Esophagus muscularis mucosa (tissue), 4 donors: ENCODE data around the gene USP4.

Experiments
- EP300 ChIP-seq: sonication (generic); formaldehyde crosslinking; IDR thresholded peaks from one replicate; pipeline ENCODE4 v1.6.1; 2017; ENCODE audit warnings: antibody characterized with exemption
- POLR2A ChIP-seq: fragments of 450-650 bp; IDR thresholded peaks from one replicate; pipeline ENCODE4 v1.6.1; 2017; ENCODE audit warnings: antibody characterized with exemption, moderate library complexity, mild to moderate bottlenecking, low read depth
- POLR2AphosphoS5 ChIP-seq, 2 donors: sonication (generic); formaldehyde crosslinking; IDR thresholded peaks; one replicate each; pipeline ENCODE4 v1.6.1; 2017; ENCODE audit warnings: antibody characterized with exemption in 2 of 2
- TF ChIP-seq, protein P1 (sequence below), 3 experiments: fragments of 200-600 bp in 2 of 3; fragments of 450-650 bp in 1 of 3; sonication (generic) in 2 of 3; IDR thresholded peaks; one replicate each; pipeline ENCODE4 v1.5.1; 2017 to 2019; ENCODE audit warnings: antibody characterized with exemption in 3 of 3, mild to moderate bottlenecking in 2 of 3, moderate library complexity in 1 of 3

GRCh38 chr3:49327485-49327884 lies 12.4 kb downstream of the USP4 start:
- TF ChIP-seq, protein P1, sequence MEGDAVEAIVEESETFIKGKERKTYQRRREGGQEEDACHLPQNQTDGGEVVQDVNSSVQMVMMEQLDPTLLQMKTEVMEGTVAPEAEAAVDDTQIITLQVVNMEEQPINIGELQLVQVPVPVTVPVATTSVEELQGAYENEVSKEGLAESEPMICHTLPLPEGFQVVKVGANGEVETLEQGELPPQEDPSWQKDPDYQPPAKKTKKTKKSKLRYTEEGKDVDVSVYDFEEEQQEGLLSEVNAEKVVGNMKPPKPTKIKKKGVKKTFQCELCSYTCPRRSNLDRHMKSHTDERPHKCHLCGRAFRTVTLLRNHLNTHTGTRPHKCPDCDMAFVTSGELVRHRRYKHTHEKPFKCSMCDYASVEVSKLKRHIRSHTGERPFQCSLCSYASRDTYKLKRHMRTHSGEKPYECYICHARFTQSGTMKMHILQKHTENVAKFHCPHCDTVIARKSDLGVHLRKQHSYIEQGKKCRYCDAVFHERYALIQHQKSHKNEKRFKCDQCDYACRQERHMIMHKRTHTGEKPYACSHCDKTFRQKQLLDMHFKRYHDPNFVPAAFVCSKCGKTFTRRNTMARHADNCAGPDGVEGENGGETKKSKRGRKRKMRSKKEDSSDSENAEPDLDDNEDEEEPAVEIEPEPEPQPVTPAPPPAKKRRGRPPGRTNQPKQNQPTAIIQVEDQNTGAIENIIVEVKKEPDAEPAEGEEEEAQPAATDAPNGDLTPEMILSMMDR (IDR thresholded peaks at IDR 0.05) = peak in 1 of 3 experiments; percentile 10
- TF ChIP-seq POLR2AphosphoS5 (IDR thresholded peaks at IDR 0.05) (no peak), POLR2A (no peak), EP300 (no peak)
